ENCODE measurements around the gene SESN2. TPM values are rescaled to one million over a fixed set of nuclear protein-coding genes. Genes with fewer than 3 reads are reported as not detected.

SESN2 gene
- total RNA-seq, 1 donor from 2014 or later: 3.0 TPM

- Histone ChIP-seq H3K9me3 (replicated peaks) (no peaks in the 10 kb centered on the region), H3K4me1 (peaks cover 5% of the 10 kb centered on the region), H3K27ac (replicated peaks) (no peak overlapping the region), H3K4me3 (no peak overlapping the region), H3K36me3 (no peaks in the 10 kb centered on the region), H3K27me3 (ENCODE audit: low read depth) (peaks cover 8% of the 10 kb centered on the region)
- DNase-seq: no peak
- intact Hi-C loops (cut with micrococcal nuclease): no loop called here
- no peak for TF ChIP-seq CTCF (IDR thresholded peaks at IDR 0.05; ENCODE audit: borderline replicate concordance)
Measured at GRCh38 chr1:28301368-28302174, 42.3 kb downstream of the SESN2 start.

GRCh38 chr1:28302247-28302646 is 42.9 kb downstream of the SESN2 start:
- peaks cover 8% of the 10 kb centered on the region for H3K27me3 ChIP-seq (ENCODE audit: low read depth)
- no peaks in the 10 kb centered on the region for H3K36me3 ChIP-seq
- H3K4me1 ChIP-seq: no peaks in the 10 kb centered on the region
- DNase-seq: no peak
- intact Hi-C loops (cut with micrococcal nuclease): no loop called here
- H3K27ac ChIP-seq (replicated peaks): no peak overlapping the region
- H3K9me3 ChIP-seq (replicated peaks): no peaks in the 10 kb centered on the region
- no peak overlapping the region for H3K4me3 ChIP-seq
- no peak for TF ChIP-seq CTCF (IDR thresholded peaks at IDR 0.05; ENCODE audit: borderline replicate concordance)

GRCh38 chr1:28306301-28306949 is 47.1 kb downstream of the SESN2 start:
- Histone ChIP-seq H3K4me3 (no peak overlapping the region), H3K9me3 (replicated peaks) (no peaks in the 10 kb centered on the region), H3K4me1 (no peaks in the 10 kb centered on the region), H3K27me3 (ENCODE audit: low read depth) (peaks cover 11% of the 10 kb centered on the region), H3K36me3 (no peaks in the 10 kb centered on the region), H3K27ac (replicated peaks) (no peak overlapping the region)
- no peak for TF ChIP-seq CTCF (IDR thresholded peaks at IDR 0.05; ENCODE audit: borderline replicate concordance)
- intact Hi-C loops (cut with micrococcal nuclease): no loop called here
- DNase-seq: no peak

- H3K27ac ChIP-seq (replicated peaks): no peak overlapping the region
Measured at GRCh38 chr1:28308750-28309149, 49.4 kb downstream of the SESN2 start.

GRCh38 chr1:28309702-28310101 is 50.4 kb downstream of the SESN2 start:
- TF ChIP-seq CTCF (IDR thresholded peaks at IDR 0.05; ENCODE audit: borderline replicate concordance): no peak
- Histone ChIP-seq H3K27ac (replicated peaks) (no peak overlapping the region), H3K9me3 (replicated peaks) (no peaks in the 10 kb centered on the region), H3K27me3 (ENCODE audit: low read depth) (peaks cover 11% of the 10 kb centered on the region), H3K36me3 (no peaks in the 10 kb centered on the region), H3K4me1 (no peaks in the 10 kb centered on the region), H3K4me3 (no peak overlapping the region)
- intact Hi-C loops (cut with micrococcal nuclease): no loop called here
- DNase-seq: no peak

More at GRCh38 chr1:28308750-28309149, 49.4 kb downstream of the SESN2 start:
- no peak for DNase-seq
- Histone ChIP-seq H3K4me3 (no peak overlapping the region), H3K36me3 (no peaks in the 10 kb centered on the region), H3K9me3 (replicated peaks) (no peaks in the 10 kb centered on the region), H3K4me1 (no peaks in the 10 kb centered on the region), H3K27me3 (ENCODE audit: low read depth) (peaks cover 11% of the 10 kb centered on the region)
- intact Hi-C loops (cut with micrococcal nuclease): no loop called here
- TF ChIP-seq CTCF (IDR thresholded peaks at IDR 0.05; ENCODE audit: borderline replicate concordance): no peak

All from left ventricle myocardium inferior (tissue), 1 donor.